ENCODE data around the gene DALRD3. TPM values are rescaled to one million over a fixed set of nuclear protein-coding genes. Genes with fewer than 3 reads are reported as not detected.

The DALRD3 gene
- total and polyA plus RNA-seq, 7 donors: 11.8 to 35.5 (median 19.8) TPM

GRCh38 chr3:49007068-49007770, 11.2 kb downstream of the DALRD3 start, which contains the start of gene WDR6:
Gene WDR6, plus strand, starts transcription at chr3:49007391. Its CDS starts 41 bp downstream, at chr3:49007432.
- 0% methylated on average over 65 of the region's 65 CpGs for WGBS, 2 donors
- intact Hi-C loops (cut with DNase I): loop anchor here (2.0 kb wide), 1 partner anchor 16 kb away; the partner anchor contains the start of gene P4HTM
- Histone ChIP-seq H3K4me1 (peaks cover 0 to 34% (median 22%) of the 10 kb centered on the region in 4 donors), H3K27ac (peak within 1 kb of the TSS; percentile 87 to 99 (median 94)), H3K9me3 (no peaks in the 10 kb centered on the region), H3K27me3 (no peaks in the 10 kb centered on the region), H3K4me3 (peak within 1 kb of the TSS; percentile 55 to 88 (median 64)), H3K36me3 (peaks cover 0 to 14% (median under 1%) of the 10 kb centered on the region in 4 donors)
- TF ChIP-seq POLR2A (IDR thresholded peaks at IDR 0.05) (peak; percentile 60 to 64), EP300 (IDR thresholded peaks at IDR 0.05) (no peak), POLR2AphosphoS5 (IDR thresholded peaks at IDR 0.05) (peak; percentile 80 to 92 (median 84)), CTCF (IDR thresholded peaks at IDR 0.05) (peak; percentile 5 to 41 (median 34))
- DNase-seq: peak; percentile 99

- 2% methylated on average over 32 of the region's 32 CpGs for WGBS, 2 donors
- H3K27ac ChIP-seq: peak overlapping the region; percentile 87 to 99 (median 94)
- H3K4me3 ChIP-seq: peak overlapping the region; percentile 55 to 88 (median 64)
- H3K27me3 ChIP-seq: no peaks in the 10 kb centered on the region
- DNase-seq: peak; percentile 85
- peaks cover 0 to 27% (median 18%) of the 10 kb centered on the region in 4 donors for H3K4me1 ChIP-seq
- TF ChIP-seq EP300 (IDR thresholded peaks at IDR 0.05) (peak in 1 of 4 donors; percentile 22), CTCF (IDR thresholded peaks at IDR 0.05) (no peak), POLR2AphosphoS5 (IDR thresholded peaks at IDR 0.05) (peak in 1 of 4 donors; percentile 2)
- intact Hi-C loops (cut with DNase I): loop anchor here (2.0 kb wide), 1 partner anchor 16 kb away; the partner anchor contains the start of gene P4HTM
- peaks cover 0 to 7% (median 0%) of the 10 kb centered on the region in 4 donors for H3K36me3 ChIP-seq
- no peaks in the 10 kb centered on the region for H3K9me3 ChIP-seq
Measured at GRCh38 chr3:49006408-49007067, 11.8 kb downstream of the DALRD3 start.

- TF ChIP-seq POLR2A (IDR thresholded peaks at IDR 0.05) (no peak), POLR2AphosphoS5 (IDR thresholded peaks at IDR 0.05) (no peak), EP300 (IDR thresholded peaks at IDR 0.05) (no peak)
- Histone ChIP-seq H3K27me3 (no peaks in the 10 kb centered on the region), H3K27ac (peak overlapping the region; percentile 87 to 99 (median 94)), H3K4me1 (peaks cover 0 to 27% (median 18%) of the 10 kb centered on the region in 4 donors), H3K9me3 (no peaks in the 10 kb centered on the region), H3K4me3 (peak overlapping the region in 2 of 4 donors; percentile 70 to 88), H3K36me3 (peaks cover 0 to 3% (median 0%) of the 10 kb centered on the region in 4 donors)
- WGBS, 2 donors: 97 to 98% methylated on average over 5 of the region's 5 CpGs
- intact Hi-C loops (cut with DNase I): loop anchor here (2.0 kb wide), 1 partner anchor 15 kb away; the partner anchor contains the start of gene P4HTM
- DNase-seq: peak; percentile 68
Measured at GRCh38 chr3:49005998-49006397, 12.4 kb downstream of the DALRD3 start.

GRCh38 chr3:49005303-49005680, 13.1 kb downstream of the DALRD3 start:
- H3K27ac ChIP-seq: no peak overlapping the region
- no peak for DNase-seq
- H3K9me3 ChIP-seq: no peaks in the 10 kb centered on the region
- WGBS, 2 donors: 99% methylated on average over 3 of the region's 3 CpGs
- TF ChIP-seq EP300 (IDR thresholded peaks at IDR 0.05) (no peak), CTCF (IDR thresholded peaks at IDR 0.05) (no peak), POLR2AphosphoS5 (IDR thresholded peaks at IDR 0.05) (no peak), POLR2A (IDR thresholded peaks at IDR 0.05) (no peak)
- peaks cover 0 to 27% (median 18%) of the 10 kb centered on the region in 4 donors for H3K4me1 ChIP-seq
- no peaks in the 10 kb centered on the region for H3K27me3 ChIP-seq
- intact Hi-C loops (cut with DNase I): no loop called here
- peaks cover 0 to 3% (median 0%) of the 10 kb centered on the region in 4 donors for H3K36me3 ChIP-seq
- H3K4me3 ChIP-seq: no peak overlapping the region
